Motor neuron (in vitro differentiated cells): Measurements from ENCODE around the gene MYADM. TPM values are rescaled to one million over a fixed set of nuclear protein-coding genes. Genes with fewer than 3 reads are reported as not detected.
"Not testable (repeated sequence)": the region's sequence is repeated elsewhere in the genome, so short reads cannot be mapped to it uniquely, and the experiment has no call there.

Experiments used
- ATAC-seq, 8 experiments: fragments of 200-7000 bp; cut with Tn5 transposase; replicated peaks in 6 of 8; 2 replicates each; pipeline ENCODE4 v1.8.0; 2021; ENCODE audit warnings: mild to moderate bottlenecking in 8 of 8, moderate library complexity in 8 of 8
- H3K27ac ChIP-seq, 2 donors: fragments of 250-450 bp; sonication (Bioruptor Pico); 2 replicates each; pipeline ENCODE4 v1.9.0; 2021; ENCODE audit warnings: antibody characterized with exemption in 2 of 2, mild to moderate bottlenecking in 2 of 2, moderate library complexity in 1 of 2
- H3K4me1 ChIP-seq, 2 donors: fragments of 250-450 bp; sonication (Bioruptor Pico); replicated peaks in 1 of 2; 2 replicates each; pipeline ENCODE4 v1.6.1; 2021; ENCODE audit warnings: antibody characterized with exemption in 2 of 2, mild to moderate bottlenecking in 2 of 2, moderate library complexity in 1 of 2
- H3K4me3 ChIP-seq, 5 donors: fragments of 250-450 bp; sonication (Bioruptor Pico); 2 replicates each; pipeline ENCODE4 v1.9.0; 2021; ENCODE audit warnings: antibody characterized with exemption in 5 of 5, mild to moderate bottlenecking in 5 of 5, moderate library complexity in 4 of 5
- WGBS, 10 experiments: fragments of 450-650 bp; shearing (Covaris generic); methylation state at CpG; one replicate each; pipeline ENCODE4 v1.0.0; 2022; 5-methylcytosine and 5-hydroxymethylcytosine counted together
- in situ Hi-C, 9 experiments: fragments of 400-800 bp; cut with MboI; loops; one replicate each; pipeline ENCODE4 v1.15.0; 2021; ENCODE audit warnings: low sequenced_read_pairs in 9 of 9, low pct_unique_long_range_greater_than_20kb in 2 of 9; ENCODE audit not compliant: unreplicated experiment in 9 of 9
- total RNA-seq, 8 experiments: library from RNA; unstranded; fragments of 300-600 nt; gene quantifications; 2 replicates each; pipeline versions ENCODE4 v1.2.3 to v1.2.4, GENCODE V29; 2022

MYADM gene
- total RNA-seq, 8 experiments from 2014 or later = 2.1 to 26.7 (median 11.6) TPM

GRCh38 chr19:53844849-53845246 lies 22.8 kb upstream of the MYADM start:
- ATAC-seq = no peak
- H3K4me1 ChIP-seq = peaks cover 0 to 6% of the 10 kb centered on the region in 2 donors
- in situ Hi-C loops = loop anchor here in 4 of 9 experiments (10.0 to 25.0 kb wide), 2 partner anchors 167 to 180 kb away; no protein-coding TSS in a partner anchor
- WGBS, 10 experiments = 67 to 96% (median 94%) methylated on average over 1 to 7 of the region's 9 CpGs; no CpG with 5 or more reads in 2 of the 10 experiments
- no peak overlapping the region for H3K4me3 ChIP-seq
- no peak overlapping the region for H3K27ac ChIP-seq

GRCh38 chr19:53847555-53847954 lies 20.1 kb upstream of the MYADM start:
- ATAC-seq = no peak
- H3K27ac ChIP-seq = no peak overlapping the region
- H3K4me3 ChIP-seq = no peak overlapping the region
- peaks cover 11 to 12% of the 10 kb centered on the region in 2 donors for H3K4me1 ChIP-seq
- 0 to 100% (median 62%) methylated on average over 1 to 8 of the region's 8 CpGs; no CpG with 5 or more reads in 1 of the 10 experiments for WGBS, 10 experiments
- in situ Hi-C loops = loop anchor here in 4 of 9 experiments (10.0 to 25.0 kb wide), 2 partner anchors 165 to 177 kb away; no protein-coding TSS in a partner anchor

- Histone ChIP-seq H3K4me1 (peaks cover 17 to 18% of the 10 kb centered on the region in 2 donors), H3K4me3 (no peak overlapping the region), H3K27ac (no peak overlapping the region)
- in situ Hi-C loops = loop anchor here in 4 of 9 experiments (10.0 to 25.0 kb wide), 2 partner anchors 163 to 176 kb away; no protein-coding TSS in a partner anchor
- WGBS, 10 experiments = 0 to 100% (median 83%) methylated on average over 2 to 11 of the region's 11 CpGs; no CpG with 5 or more reads in 1 of the 10 experiments
- no peak for ATAC-seq
These were observed 18.4 kb upstream of the MYADM start for GRCh38 chr19:53849237-53849676.

- no peak overlapping the region for H3K27ac ChIP-seq
- in situ Hi-C loops = no loop called here
- peaks cover 17 to 18% of the 10 kb centered on the region in 2 donors for H3K4me1 ChIP-seq
- WGBS, 10 experiments = 0 to 100% (median 91%) methylated on average over 1 to 2 of the region's 2 CpGs; no CpG with 5 or more reads in 4 of the 10 experiments
- no peak overlapping the region for H3K4me3 ChIP-seq
- no peak for ATAC-seq
These were observed 14.0 kb upstream of the MYADM start for GRCh38 chr19:53853707-53854106.

GRCh38 chr19:53864308-53864836 lies 3.3 kb upstream of the MYADM start:
- WGBS, 10 experiments = 0 to 100% (median 80%) methylated on average over 1 to 4 of the region's 6 CpGs; no CpG with 5 or more reads in 1 of the 10 experiments
- peaks cover 8 to 11% of the 10 kb centered on the region in 2 donors for H3K4me1 ChIP-seq
- H3K4me3 ChIP-seq = no peak overlapping the region
- ATAC-seq = no peak
- in situ Hi-C loops = no loop called here
- no peak overlapping the region for H3K27ac ChIP-seq

GRCh38 chr19:53865523-53865917 lies 2.2 kb upstream of the MYADM start:
- Histone ChIP-seq H3K4me3 (peak overlapping the region; percentile 51 to 85 (median 78)), H3K4me1 (peaks cover 8 to 11% of the 10 kb centered on the region in 2 donors), H3K27ac (peak overlapping the region; percentile 92 to 97)
- 0 to 100% (median 63%) methylated on average over 1 to 5 of the region's 9 CpGs; no CpG with 5 or more reads in 5 of the 10 experiments for WGBS, 10 experiments
- no peak for ATAC-seq
- in situ Hi-C loops = no loop called here

GRCh38 chr19:53865918-53866864 lies 1.5 kb upstream of the MYADM start:
- Histone ChIP-seq H3K4me3 (peak overlapping the region; percentile 51 to 85 (median 78)), H3K4me1 (peaks cover 8 to 11% of the 10 kb centered on the region in 2 donors), H3K27ac (peak overlapping the region; percentile 92 to 97)
- in situ Hi-C loops = no loop called here
- peak; percentile 18 to 38 (median 25) for ATAC-seq
- 0 to 7% (median 0%) methylated on average over 1 to 3 of the region's 50 CpGs; no CpG with 5 or more reads in 6 of the 10 experiments for WGBS, 10 experiments

- H3K27ac ChIP-seq = peak overlapping the region; percentile 92 to 97
- H3K4me3 ChIP-seq = peak overlapping the region; percentile 51 to 85 (median 78)
- in situ Hi-C loops = no loop called here
- no peak for ATAC-seq
- 0 to 38% (median 23%) methylated on average over 1 to 5 of the region's 14 CpGs; no CpG with 5 or more reads in 6 of the 10 experiments for WGBS, 10 experiments
- peaks cover 8 to 11% of the 10 kb centered on the region in 2 donors for H3K4me1 ChIP-seq
These were observed 838 bp upstream of the MYADM start for GRCh38 chr19:53866865-53867224.

GRCh38 chr19:53868091-53868891 lies 608 bp downstream of the MYADM start:
- peak in 6 of 8 experiments; percentile 0 to 15 (median 4) for ATAC-seq
- peak overlapping the region; percentile 86 to 90 for H3K27ac ChIP-seq
- peak overlapping the region; percentile 51 to 85 (median 78) for H3K4me3 ChIP-seq
- in situ Hi-C loops = no loop called here
- WGBS, 10 experiments = 0 to 7% (median 0%) methylated on average over 1 to 6 of the region's 37 CpGs; no CpG with 5 or more reads in 7 of the 10 experiments
- peaks cover 8 to 11% of the 10 kb centered on the region in 2 donors for H3K4me1 ChIP-seq

- Histone ChIP-seq H3K4me3 (peak overlapping the region; percentile 51 to 85 (median 78)), H3K4me1 (peaks cover 8 to 11% of the 10 kb centered on the region in 2 donors), H3K27ac (peak overlapping the region; percentile 86 to 90)
- in situ Hi-C loops = no loop called here
- peak; percentile 48 to 70 (median 61) for ATAC-seq
- 3% methylated on average over 5 to 7 of the region's 75 CpGs; no CpG with 5 or more reads in 8 of the 10 experiments for WGBS, 10 experiments
These were observed 1.5 kb downstream of the MYADM start for GRCh38 chr19:53868892-53869804.

GRCh38 chr19:53869805-53870484 lies 2.3 kb downstream of the MYADM start:
- H3K27ac ChIP-seq = peak overlapping the region; percentile 86 to 90
- H3K4me1 ChIP-seq, ATAC-seq, in situ Hi-C loops: not testable (repeated sequence)
- no CpG with 5 or more reads among the region's 24 CpGs for WGBS, 10 experiments
- H3K4me3 ChIP-seq = peak overlapping the region; percentile 51 to 85 (median 78)
